Bronchial smooth muscle cell (primary cell): Measurements from ENCODE around the gene ECPAS. TPM values are rescaled to one million over a fixed set of nuclear protein-coding genes. Genes with fewer than 3 reads are reported as not detected.

ENCODE experiments used
- total RNA-seq: library from RNA; depleted of rRNA; stranded (reverse); fragments of >200 nt; gene quantifications from 2 replicates; pipeline ENCODE4 v1.2.1, GENCODE V29; 2014

ECPAS gene, protein sequence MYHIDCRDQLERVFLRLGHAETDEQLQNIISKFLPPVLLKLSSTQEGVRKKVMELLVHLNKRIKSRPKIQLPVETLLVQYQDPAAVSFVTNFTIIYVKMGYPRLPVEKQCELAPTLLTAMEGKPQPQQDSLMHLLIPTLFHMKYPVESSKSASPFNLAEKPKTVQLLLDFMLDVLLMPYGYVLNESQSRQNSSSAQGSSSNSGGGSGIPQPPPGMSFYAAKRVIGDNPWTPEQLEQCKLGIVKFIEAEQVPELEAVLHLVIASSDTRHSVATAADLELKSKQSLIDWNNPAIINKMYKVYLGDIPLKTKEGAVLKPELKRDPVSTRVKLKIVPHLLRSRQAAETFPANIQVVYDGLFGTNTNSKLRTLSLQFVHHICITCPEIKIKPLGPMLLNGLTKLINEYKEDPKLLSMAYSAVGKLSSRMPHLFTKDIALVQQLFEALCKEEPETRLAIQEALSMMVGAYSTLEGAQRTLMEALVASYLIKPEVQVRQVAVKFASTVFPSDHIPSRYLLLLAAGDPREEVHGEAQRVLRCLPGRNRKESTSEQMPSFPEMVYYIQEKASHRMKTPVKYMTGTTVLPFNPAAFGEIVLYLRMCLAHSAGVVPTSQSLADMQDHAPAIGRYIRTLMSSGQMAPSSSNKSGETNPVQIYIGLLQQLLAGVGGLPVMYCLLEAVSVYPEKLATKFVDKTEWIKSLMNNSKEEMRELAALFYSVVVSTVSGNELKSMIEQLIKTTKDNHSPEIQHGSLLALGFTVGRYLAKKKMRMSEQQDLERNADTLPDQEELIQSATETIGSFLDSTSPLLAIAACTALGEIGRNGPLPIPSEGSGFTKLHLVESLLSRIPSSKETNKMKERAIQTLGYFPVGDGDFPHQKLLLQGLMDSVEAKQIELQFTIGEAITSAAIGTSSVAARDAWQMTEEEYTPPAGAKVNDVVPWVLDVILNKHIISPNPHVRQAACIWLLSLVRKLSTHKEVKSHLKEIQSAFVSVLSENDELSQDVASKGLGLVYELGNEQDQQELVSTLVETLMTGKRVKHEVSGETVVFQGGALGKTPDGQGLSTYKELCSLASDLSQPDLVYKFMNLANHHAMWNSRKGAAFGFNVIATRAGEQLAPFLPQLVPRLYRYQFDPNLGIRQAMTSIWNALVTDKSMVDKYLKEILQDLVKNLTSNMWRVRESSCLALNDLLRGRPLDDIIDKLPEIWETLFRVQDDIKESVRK (N-terminal part only)
- 96.8 and 106 TPM in 2 replicates for total RNA-seq

DNA sequence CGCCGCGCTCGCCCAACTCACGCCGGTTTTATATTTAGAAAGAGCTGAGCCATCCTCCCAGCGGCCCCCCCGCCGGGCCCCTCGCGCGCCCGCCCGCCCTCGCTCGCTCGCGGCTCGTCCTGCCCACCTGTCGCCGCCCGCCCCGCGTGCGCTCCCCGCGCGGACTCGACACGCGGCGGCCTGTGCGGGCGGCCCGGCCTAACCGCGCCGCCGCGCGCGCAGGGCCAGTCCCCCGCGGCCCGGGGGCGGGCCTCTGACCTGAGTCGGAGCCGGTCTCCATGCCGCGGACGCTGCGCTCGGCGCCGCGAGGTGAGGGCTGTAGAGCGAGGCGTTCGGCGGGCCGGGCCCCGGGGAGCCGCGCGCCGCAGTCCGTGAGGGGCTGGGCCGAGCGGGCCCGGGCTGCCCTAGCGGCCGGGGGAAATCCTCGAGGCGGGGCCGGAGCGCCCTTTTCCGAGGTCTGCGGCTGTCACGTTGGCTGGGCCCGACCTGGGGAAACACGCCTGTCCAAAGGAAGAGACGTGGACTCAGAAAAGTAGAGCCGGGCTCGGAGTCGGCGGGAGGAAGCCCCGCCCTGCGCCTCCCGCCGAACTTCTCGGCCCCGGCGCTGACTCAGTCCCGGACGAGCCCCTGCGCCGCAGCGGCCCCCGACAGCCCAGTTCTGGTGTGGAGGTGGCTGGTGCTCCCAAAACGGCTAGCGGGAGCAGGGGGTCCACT lies at the start of gene ECPAS:
Gene ECPAS, minus strand, starts transcription at position 526 of the 714 bp plus-strand sequence. CDS start 11,465 bp downstream, outside the sequence.

DNA sequence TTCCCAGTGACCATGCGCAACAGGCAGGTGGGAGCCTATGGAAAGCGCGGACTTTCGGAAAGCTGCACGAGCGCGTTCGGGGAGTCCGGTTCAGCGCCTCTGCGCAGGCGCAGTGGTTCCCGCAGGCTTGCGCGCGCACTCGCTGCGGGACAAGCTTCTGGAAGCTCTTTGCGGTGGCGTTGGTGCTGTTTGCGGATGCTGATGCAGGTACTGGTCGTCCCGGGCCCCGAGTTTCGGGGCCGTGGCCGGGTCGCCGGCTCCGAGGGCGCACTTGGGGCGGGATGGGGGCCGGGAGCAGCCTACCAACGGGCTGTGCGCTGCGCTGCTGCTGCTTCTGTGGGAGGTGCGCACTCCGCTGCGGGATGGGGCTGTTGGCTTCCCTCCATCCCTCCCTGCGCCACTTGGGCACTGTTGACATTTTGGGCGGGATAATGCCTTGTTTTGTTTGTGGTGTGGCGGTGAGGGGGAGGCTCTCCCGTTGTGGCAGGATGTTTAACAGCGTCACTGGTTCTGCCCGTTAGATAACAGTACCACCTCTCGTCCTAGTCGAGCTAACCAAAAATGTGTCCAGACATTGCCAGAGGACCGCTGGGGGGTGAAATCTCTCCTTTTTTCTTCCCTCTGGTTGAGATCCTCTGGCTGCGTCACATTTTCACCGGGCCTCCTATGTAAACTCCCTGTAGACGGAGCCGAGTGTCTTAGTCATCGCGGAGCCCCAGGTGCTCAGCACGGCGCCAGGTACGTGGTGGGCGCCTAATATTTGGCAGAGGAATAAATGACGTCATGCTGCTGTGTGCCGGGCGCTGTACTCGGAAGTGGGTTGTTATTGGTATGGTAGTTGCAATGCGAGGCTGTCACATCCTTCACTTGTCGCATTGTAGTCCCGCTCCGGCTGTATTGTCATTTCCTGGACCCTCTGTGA lies 41.1 kb upstream of the ECPAS start, which contains the start of gene ZNF483:
Gene ZNF483, plus strand, starts transcription at position 124 of the 922 bp plus-strand sequence. CDS start 2,217 bp downstream, outside the sequence.

DNA sequence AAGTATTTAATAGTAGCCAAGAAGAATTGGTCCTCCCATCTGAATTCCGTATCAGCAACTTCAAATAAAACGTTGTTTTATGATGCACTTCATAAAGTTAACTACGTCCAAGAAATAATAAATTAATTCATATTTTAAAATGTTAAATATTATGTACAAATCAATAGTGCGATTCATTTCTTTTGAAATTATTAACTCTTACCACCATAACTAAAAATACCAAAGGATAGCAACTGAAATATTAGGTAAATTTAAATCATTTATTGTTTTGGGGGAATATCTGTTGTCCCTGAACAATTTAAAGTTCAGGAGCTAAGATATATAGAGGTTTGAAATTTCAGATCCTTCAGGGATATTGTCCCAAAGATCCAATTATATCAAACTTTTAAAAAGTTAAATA lies 154.1 kb downstream of the ECPAS start, which contains the start of gene OR2K2:
Gene OR2K2, minus strand, starts transcription at position 101 of the 400 bp plus-strand sequence. CDS start 1,791 bp downstream, outside the sequence.

Other genes with a start within 250 kb of the ECPAS start
- not detected in 2 replicates for gene OR2K2, start 154.2 kb downstream of the ECPAS start, total RNA-seq
- 1.9 and 2.2 TPM in 2 replicates for gene ZNF483, start 40.8 kb upstream of the ECPAS start, total RNA-seq
- gene PTGR1, start 115.3 kb upstream of the ECPAS start, total RNA-seq = 63.9 and 93.3 TPM in 2 replicates
- 3.8 and 6.6 TPM in 2 replicates for gene DNAJC25, start 147.0 kb upstream of the ECPAS start, total RNA-seq
- gene GNG10, start 177.2 kb upstream of the ECPAS start, total RNA-seq = 20.3 and 64.8 TPM in 2 replicates